ENCODE data around the gene TBC1D22A. TPM values are rescaled to one million over a fixed set of nuclear protein-coding genes. Genes with fewer than 3 reads are reported as not detected.

TBC1D22A gene
- total RNA-seq, 1 experiment from 2014 or later: 20.9 TPM

DNA sequence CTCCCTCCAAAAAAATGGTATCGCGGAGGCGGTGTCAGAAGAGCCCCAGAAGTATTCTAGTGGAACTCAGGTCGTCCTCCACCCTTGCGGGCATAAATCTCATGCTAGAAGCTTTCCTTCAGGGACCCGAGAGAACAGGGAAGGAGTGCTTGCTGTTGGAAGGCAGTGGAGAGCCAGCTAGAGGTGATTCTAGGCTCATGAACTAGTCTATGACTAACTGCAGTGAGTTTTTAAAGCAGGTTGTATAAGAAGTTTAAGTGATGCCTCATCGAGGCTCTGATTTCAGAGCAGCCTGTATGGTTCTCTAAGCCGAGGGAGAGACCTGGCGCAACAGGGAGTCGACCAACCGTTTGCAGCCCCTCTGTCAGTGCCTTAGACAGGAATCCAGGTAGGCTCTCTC, 85.7 kb downstream of the TBC1D22A start:
- H4K20me1 ChIP-seq (ENCODE audit: insufficient read depth): no peaks in the 10 kb centered on the region
- intact Hi-C loops (cut with micrococcal nuclease): no loop called here
- CTCF ChIA-PET: no interaction called here

More for the DNA sequence above, 85.7 kb downstream of the TBC1D22A start:
- peaks cover 4 to 10% of the 10 kb centered on the region in 2 experiments; a peak in 3 of 4 replicates for H3K4me1 ChIP-seq (ENCODE audit: control insufficient read depth in 1 of 2, insufficient read depth in 2 of 2, low read length in 2 of 2)
- DNase-seq (ENCODE audit: low read depth, low spot score) (no peak), ATAC-seq (no peak)
- H3K4me2 ChIP-seq (ENCODE audit: low read length): no peak overlapping the region
- no peak overlapping the region for H3K9ac ChIP-seq (ENCODE audit: low read length)
- RAD21 ChIA-PET (ENCODE audit: low non-redundant PET in 1 of 2, low total read pairs in 2 of 2, uncharacterized antibody in 2 of 2, unreplicated experiment in 2 of 2): no interaction called here
- no peak overlapping the region for H3K4me3 ChIP-seq (replicated peaks in 1 of 2; ENCODE audit: low read depth in 1 of 2, low read length in 2 of 2)
- BruUV-seq (replicated peaks): no TSS peak
- H3K27ac ChIP-seq (ENCODE audit: low read depth, low read length): no peak overlapping the region
- no peak overlapping the region for H2AFZ ChIP-seq (ENCODE audit: low read depth, low read length, poor library complexity, severe bottlenecking)
- H3K9me2 ChIP-seq (ENCODE audit: insufficient read depth): no peaks in the 10 kb centered on the region
- H3K27me3 ChIP-seq (ENCODE audit: insufficient read depth, low read length): no peaks in the 10 kb centered on the region
- POLR2A ChIA-PET: no interaction called here
- no peaks in the 10 kb centered on the region for H3K9me3 ChIP-seq (ENCODE audit: control insufficient read depth in 1 of 2, insufficient read depth in 1 of 2, low read depth in 1 of 2, low read length in 2 of 2)
- no peaks in the 10 kb centered on the region for H3K36me3 ChIP-seq (ENCODE audit: control insufficient read depth in 1 of 2, insufficient read depth in 2 of 2, low read length in 2 of 2)
- no peaks in the 10 kb centered on the region for H3K79me2 ChIP-seq (ENCODE audit: insufficient read depth, low read length)
- TF ChIP-seq CEBPB (IDR thresholded peaks at IDR 0.05; ENCODE audit: low read depth) (no peak), CBX3 (IDR thresholded peaks at IDR 0.05; ENCODE audit: low read depth) (no peak), ZNF274 (IDR thresholded peaks at IDR 0.05; ENCODE audit: low read depth, low read length) (no peak), SRF (IDR thresholded peaks at IDR 0.05; ENCODE audit: low read depth) (no peak), ZFX (IDR thresholded peaks at IDR 0.05) (no peak), SP1 (IDR thresholded peaks at IDR 0.05; ENCODE audit: low read depth) (no peak), ELF1 (IDR thresholded peaks at IDR 0.05; ENCODE audit: borderline replicate concordance, low read depth) (no peak), EZH2phosphoT487 (IDR thresholded peaks at IDR 0.05; ENCODE audit: borderline replicate concordance) (no peak), EGR1 (IDR thresholded peaks at IDR 0.05; ENCODE audit: low read depth) (no peak)
- TF ChIP-seq, protein P1, sequence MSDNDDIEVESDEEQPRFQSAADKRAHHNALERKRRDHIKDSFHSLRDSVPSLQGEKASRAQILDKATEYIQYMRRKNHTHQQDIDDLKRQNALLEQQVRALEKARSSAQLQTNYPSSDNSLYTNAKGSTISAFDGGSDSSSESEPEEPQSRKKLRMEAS (IDR thresholded peaks at IDR 0.05): no peak
- TF ChIP-seq, protein P2, sequence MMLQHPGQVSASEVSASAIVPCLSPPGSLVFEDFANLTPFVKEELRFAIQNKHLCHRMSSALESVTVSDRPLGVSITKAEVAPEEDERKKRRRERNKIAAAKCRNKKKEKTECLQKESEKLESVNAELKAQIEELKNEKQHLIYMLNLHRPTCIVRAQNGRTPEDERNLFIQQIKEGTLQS (IDR thresholded peaks at IDR 0.05): no peak
- TF ChIP-seq, protein P3, sequence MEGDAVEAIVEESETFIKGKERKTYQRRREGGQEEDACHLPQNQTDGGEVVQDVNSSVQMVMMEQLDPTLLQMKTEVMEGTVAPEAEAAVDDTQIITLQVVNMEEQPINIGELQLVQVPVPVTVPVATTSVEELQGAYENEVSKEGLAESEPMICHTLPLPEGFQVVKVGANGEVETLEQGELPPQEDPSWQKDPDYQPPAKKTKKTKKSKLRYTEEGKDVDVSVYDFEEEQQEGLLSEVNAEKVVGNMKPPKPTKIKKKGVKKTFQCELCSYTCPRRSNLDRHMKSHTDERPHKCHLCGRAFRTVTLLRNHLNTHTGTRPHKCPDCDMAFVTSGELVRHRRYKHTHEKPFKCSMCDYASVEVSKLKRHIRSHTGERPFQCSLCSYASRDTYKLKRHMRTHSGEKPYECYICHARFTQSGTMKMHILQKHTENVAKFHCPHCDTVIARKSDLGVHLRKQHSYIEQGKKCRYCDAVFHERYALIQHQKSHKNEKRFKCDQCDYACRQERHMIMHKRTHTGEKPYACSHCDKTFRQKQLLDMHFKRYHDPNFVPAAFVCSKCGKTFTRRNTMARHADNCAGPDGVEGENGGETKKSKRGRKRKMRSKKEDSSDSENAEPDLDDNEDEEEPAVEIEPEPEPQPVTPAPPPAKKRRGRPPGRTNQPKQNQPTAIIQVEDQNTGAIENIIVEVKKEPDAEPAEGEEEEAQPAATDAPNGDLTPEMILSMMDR (IDR thresholded peaks at IDR 0.05 in 2 of 3, conservative IDR thresholded peaks at IDR 0.05 in 1 of 3; ENCODE audit: borderline replicate concordance in 1 of 3, insufficient read depth in 1 of 3, low read depth in 2 of 3, low read length in 2 of 3): no peak
